ENCODE results near the gene EPHB2.

DNA sequence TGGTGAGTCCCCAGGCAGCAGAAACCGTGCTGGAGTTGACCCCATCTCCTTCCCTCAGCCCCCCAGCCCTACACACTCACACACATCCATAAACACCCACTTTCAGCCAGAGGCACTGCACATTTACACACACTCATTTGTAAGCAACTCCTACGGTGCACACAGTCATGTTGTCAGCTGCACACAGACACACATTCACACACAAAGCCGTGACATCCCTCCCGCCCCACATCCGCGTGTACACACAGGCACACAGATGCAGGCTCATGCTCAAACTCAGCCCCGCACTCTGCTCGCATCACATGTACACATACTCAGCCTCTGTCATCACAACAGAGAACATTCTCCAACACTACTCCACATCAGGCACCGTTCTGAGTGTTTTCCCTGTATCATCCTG is 214.5 kb downstream of the EPHB2 start:
- TF ChIP-seq, protein P1, sequence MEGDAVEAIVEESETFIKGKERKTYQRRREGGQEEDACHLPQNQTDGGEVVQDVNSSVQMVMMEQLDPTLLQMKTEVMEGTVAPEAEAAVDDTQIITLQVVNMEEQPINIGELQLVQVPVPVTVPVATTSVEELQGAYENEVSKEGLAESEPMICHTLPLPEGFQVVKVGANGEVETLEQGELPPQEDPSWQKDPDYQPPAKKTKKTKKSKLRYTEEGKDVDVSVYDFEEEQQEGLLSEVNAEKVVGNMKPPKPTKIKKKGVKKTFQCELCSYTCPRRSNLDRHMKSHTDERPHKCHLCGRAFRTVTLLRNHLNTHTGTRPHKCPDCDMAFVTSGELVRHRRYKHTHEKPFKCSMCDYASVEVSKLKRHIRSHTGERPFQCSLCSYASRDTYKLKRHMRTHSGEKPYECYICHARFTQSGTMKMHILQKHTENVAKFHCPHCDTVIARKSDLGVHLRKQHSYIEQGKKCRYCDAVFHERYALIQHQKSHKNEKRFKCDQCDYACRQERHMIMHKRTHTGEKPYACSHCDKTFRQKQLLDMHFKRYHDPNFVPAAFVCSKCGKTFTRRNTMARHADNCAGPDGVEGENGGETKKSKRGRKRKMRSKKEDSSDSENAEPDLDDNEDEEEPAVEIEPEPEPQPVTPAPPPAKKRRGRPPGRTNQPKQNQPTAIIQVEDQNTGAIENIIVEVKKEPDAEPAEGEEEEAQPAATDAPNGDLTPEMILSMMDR (IDR thresholded peaks at IDR 0.05), result no peak
- TF ChIP-seq POLR2A (IDR thresholded peaks at IDR 0.05), result no peak
